Activated CD8-positive, alpha-beta memory T cell treated with anti-CD3 and anti-CD28 coated beads, Interleukin-2, amount 50 U/mL, for 1 hour (primary cell): ENCODE measurements around the gene KIDINS220.

Experiments used
- DNase-seq: peaks from one replicate; pipeline ENCODE4 v3.0.0-alpha.2; 2020; ENCODE audit errors: extremely low read depth

The KIDINS220 gene

DNA sequence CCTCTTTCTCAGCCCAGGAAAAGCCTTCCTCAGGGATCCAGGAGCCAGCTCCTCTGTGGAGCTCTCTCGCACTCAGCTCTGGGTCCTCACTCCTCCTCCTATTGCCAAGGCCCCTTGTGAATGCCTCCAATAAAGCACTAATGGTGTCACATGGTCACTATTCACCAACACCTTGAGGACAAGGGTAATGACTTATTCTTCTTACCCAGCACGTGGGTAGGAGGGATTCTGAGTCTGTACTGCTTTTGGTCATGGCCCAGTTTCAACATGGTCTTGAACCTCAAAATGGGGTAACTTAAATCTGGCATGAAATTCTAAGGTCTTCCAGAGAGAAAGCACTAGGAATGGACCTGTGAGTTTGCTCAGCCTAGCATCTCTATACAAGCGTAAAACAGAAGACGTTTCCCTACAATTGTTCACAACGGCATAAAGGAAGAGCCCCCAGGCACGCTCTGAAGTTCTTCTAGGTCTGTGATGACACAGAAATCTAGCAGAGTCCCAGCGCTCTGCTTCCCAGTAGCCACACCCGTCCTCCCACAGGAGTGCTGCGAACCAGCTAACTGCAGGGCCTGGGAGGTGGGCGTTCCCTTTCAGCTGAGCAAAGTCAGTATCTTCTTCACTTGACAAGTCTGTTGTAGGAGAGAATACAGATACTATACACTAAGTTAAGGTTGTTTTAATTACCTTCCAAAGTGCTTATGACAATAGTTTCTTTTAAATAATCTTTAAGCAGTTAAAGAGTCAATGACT is 14.6 kb upstream of the KIDINS220 start:
- DNase-seq, result no peak

- no peak for DNase-seq
These were observed 13.6 kb upstream of the KIDINS220 start for GRCh38 chr2:8850845-8851487.

- DNase-seq, result no peak
These were observed 11.9 kb upstream of the KIDINS220 start for GRCh38 chr2:8849327-8849726.

GRCh38 chr2:8848328-8849100 is 11.1 kb upstream of the KIDINS220 start:
- no peak for DNase-seq

GRCh38 chr2:8847400-8847799 is 10.0 kb upstream of the KIDINS220 start:
- no peak for DNase-seq

- DNase-seq, result no peak
These were observed 4.5 kb upstream of the KIDINS220 start for GRCh38 chr2:8841932-8842331.

DNA sequence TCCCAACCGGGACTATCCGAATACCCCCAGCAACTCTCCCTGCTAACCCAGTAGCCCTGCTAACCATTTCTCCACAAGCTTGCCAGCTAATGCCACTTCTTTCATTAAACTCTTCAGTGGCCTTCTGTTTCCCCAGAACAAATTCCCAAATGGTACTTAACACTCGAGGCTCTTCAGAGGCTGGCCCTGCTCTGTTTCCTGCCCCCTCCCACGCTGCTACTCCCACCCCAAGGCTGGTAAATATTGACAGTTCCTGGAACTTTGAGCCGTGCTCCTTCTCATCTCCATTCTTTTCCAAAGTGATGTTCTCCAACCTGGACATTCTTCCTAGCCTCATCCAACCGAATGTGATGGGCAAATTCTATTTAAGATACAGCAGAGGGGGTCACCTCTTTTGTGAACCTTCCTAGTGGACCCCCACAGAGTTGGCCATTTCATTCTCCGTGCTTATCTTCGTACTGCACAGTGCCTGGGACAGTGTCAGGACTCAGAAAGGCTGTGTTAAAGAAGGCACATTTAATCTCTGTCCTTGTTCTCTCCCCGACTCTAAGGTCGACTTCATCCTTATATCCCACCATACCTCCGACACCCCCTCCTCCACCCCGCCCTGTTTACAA is 3.2 kb upstream of the KIDINS220 start:
- no peak for DNase-seq

DNA sequence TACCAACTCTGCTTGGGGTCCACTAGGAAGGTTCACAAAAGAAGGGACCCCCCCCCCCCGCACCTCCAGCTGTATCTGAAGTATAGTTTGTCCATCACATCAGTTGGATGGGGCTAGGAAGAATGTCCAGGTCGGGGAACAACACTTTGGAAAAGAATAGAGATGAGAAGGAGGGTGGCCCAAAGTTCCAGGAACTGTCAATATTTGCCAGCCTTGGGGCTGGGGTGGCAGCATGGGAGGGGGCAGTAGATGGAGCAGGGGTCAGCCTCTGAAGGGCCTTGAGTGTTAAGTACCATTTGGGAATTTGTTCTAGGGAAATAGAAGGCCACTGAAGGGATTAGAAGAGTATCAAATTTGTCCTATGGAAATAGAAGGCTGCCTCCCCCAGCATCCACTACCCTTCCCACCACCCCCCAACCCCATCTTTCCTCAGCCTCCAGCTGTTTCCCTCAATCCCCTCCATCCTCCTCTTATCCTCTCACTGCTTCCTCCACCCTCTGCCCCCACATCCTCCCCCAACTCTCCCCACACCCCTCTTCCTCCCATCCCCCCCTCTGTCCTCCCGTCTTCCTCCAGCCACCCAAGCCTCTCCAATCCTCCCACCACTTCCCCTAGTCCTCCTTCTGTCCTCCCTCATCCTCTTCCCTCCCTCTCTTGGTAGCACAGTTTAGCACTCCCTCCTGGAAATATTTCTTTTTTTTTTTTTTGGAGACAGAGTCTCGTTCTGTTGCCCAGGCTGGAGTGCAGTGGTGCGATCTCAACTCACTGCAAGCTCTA is 2.0 kb upstream of the KIDINS220 start:
- DNase-seq, result no peak

GRCh38 chr2:8837795-8838140 is 355 bp upstream of the KIDINS220 start:
- no peak for DNase-seq

DNA sequence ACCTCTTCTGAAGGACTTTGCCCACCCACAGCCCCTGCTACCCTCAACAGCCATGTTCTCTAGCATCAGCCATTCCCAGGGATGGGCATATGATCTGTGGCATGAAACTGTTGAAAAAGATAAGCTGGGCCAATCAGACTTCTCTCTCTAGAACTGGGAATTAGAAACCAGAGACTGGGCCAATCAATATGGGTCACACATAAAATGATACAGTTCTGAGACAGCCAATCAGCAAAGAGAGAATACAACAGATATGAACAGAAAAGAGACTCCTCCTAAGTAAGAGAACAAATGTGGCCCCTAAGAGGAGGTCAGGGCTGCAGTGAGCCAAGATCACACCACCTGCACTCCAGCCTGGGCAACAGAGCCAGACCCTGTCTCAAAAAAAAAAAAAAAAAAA is 2.1 kb downstream of the KIDINS220 start:
- no peak for DNase-seq

GRCh38 chr2:8833853-8834252 is 3.6 kb downstream of the KIDINS220 start:
- no peak for DNase-seq

GRCh38 chr2:8831516-8831915 is 5.9 kb downstream of the KIDINS220 start:
- DNase-seq, result no peak

GRCh38 chr2:8827729-8828128 is 9.7 kb downstream of the KIDINS220 start:
- DNase-seq, result no peak

DNA sequence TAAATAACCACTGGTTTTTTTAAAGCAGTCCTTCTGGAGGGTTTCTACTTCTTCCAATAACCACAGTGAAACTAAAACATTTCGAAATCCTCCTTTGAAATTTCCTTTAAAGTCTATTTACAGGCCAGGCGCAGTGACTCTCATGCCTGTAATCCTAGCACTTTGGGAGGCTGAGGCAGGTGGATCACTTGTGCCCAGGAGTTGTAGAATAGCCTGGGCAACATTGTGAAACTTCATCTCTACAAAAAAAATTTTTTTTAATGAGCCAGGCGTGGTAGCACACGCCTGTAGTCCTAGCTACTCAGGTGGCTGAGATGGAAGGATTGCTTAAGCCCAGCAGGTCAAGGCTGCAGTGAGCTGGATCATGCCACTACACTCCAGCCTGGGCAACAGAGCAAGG is 15.2 kb downstream of the KIDINS220 start:
- no peak for DNase-seq

DNA sequence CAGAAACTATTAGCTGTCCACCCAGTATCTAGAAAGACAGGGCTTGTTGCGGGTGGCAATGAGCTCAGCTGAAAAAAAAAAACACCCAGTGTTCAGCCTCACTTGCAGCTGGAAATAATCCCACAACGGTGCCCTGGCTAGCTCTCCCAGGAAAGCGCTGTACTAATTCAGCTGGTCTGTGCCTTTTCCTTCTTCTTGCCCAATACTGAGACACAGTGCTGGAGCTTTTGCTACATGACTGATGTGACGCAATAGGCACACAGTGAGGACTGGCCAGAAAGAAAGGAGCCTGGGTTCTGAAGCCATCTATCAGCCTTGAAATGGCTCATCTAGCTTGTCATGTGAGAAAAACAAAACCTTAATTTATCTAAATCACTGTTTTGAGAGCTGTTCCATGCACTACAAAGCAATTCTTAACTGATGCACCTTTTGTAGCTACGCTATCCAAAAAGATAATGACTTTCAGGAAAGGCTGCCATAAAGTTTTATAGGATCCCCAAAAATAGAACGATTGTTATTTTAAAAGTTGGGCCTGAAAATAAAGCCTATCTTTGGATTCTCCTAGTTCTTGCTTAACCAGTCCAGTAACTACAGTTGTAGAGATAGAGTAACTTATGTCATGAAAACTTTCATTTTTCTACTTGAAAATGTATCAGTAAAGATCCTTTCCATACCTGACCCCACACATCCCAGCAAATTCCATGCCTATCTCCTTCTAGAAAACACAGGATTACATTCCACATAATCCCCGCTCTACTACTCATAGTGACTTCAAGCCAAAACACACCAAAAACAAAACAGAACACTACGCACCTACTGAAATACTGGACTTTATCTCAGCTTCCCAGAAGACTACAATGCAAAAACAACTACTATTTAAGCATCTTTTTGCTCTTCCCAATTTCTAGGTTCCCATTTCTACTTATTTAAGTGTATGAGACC is 15.9 kb downstream of the KIDINS220 start:
- no peak for DNase-seq

DNA sequence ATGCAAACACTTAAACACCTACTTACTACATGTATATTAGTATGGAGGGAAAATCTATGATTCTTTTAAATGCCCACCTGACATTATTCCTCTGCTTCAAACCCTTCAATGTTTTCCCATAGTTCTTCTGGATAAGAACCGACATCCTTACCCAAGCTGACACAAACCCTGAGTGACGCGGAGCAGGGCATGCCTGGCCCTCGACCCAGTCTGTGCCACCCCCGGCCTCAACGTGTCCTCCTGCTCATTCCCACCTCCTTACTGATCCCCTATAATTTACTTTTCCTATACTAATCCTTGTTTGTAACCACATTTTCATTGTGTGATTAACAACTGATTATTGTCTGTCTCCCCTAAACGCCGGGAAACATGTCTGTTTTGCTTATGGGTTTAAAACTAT is 17.5 kb downstream of the KIDINS220 start:
- DNase-seq, result no peak

- DNase-seq, result no peak
These were observed 18.2 kb downstream of the KIDINS220 start for GRCh38 chr2:8819194-8819593.

- DNase-seq, result no peak
These were observed 20.2 kb downstream of the KIDINS220 start for GRCh38 chr2:8817221-8817620.

GRCh38 chr2:8806885-8807704 is 30.3 kb downstream of the KIDINS220 start:
- no peak for DNase-seq
